Measurements from ENCODE around the gene SEC14L5.
A peak's percentile ranks its signal among the peaks of the same experiment; 100 is the strongest.

GRCh38 chr16:4944333-4945281 is 13.5 kb upstream of the SEC14L5 start:
- TF ChIP-seq, protein P1, sequence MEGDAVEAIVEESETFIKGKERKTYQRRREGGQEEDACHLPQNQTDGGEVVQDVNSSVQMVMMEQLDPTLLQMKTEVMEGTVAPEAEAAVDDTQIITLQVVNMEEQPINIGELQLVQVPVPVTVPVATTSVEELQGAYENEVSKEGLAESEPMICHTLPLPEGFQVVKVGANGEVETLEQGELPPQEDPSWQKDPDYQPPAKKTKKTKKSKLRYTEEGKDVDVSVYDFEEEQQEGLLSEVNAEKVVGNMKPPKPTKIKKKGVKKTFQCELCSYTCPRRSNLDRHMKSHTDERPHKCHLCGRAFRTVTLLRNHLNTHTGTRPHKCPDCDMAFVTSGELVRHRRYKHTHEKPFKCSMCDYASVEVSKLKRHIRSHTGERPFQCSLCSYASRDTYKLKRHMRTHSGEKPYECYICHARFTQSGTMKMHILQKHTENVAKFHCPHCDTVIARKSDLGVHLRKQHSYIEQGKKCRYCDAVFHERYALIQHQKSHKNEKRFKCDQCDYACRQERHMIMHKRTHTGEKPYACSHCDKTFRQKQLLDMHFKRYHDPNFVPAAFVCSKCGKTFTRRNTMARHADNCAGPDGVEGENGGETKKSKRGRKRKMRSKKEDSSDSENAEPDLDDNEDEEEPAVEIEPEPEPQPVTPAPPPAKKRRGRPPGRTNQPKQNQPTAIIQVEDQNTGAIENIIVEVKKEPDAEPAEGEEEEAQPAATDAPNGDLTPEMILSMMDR (IDR thresholded peaks at IDR 0.05; ENCODE audit: low read depth, low read length): no peak
- TF ChIP-seq, protein P2, sequence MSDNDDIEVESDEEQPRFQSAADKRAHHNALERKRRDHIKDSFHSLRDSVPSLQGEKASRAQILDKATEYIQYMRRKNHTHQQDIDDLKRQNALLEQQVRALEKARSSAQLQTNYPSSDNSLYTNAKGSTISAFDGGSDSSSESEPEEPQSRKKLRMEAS (IDR thresholded peaks at IDR 0.05; ENCODE audit: low read depth, low read length): peak; percentile 85

Data from NB4 (cell line).